HepG2 (cell line): ENCODE measurements around the gene TBC1D24.

Experiments used
- EEA1 ChIP-seq: sonication (generic); formaldehyde crosslinking; IDR thresholded peaks from 2 replicates; pipeline ENCODE4 v1.5.1; 2020; ENCODE audit warnings: mild to moderate bottlenecking, missing genetic modification reagents, borderline replicate concordance
- ZNF766 ChIP-seq: sonication (generic); formaldehyde crosslinking; IDR thresholded peaks from 2 replicates; pipeline ENCODE4 v1.5.0; 2020; ENCODE audit warnings: missing genetic modification reagents, borderline replicate concordance

GRCh38 chr16:2437032-2437790 lies 37.7 kb upstream of the TBC1D24 start:
- TF ChIP-seq ZNF766 (CRISPR knock-in tag): no peak
- TF ChIP-seq EEA1 (CRISPR knock-in tag): no peak
